ENCODE measurements around the gene GCK. TPM values are rescaled to one million over a fixed set of nuclear protein-coding genes. Genes with fewer than 3 reads are reported as not detected.

Gene GCK
- total and polyA plus RNA-seq, 2 experiments from 2014 or later: 1.7 to 2.5 TPM

DNA sequence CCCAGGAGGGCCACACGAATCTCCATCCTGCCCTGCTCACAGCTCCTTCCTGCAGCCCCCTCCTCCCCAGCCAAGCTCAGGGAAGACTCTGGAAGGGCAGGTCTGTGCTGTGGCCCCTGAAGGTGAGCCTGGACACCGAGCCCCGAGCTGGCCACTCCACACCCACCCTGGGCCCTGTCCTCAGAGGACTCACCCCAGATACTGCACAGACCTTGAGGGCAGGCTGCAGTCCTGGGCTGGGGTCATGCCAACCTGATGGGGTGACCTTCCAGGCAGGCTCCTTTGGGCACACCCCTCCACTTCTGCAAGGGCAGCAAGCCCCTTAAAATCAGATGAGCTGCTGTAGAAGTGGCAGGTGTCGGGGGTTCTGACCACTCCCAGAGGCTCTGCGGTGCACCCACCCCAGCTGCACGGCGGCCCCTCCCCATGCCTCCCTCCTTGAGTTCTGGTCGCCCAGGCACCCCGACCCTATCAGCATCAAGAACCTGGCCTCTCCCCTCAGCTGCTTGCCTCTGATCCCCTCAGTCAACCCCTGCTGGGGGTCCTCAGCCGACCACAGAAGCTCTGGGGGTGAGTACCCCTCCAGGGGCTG lies 35.8 kb upstream of the GCK start:
- H3K27me3 ChIP-seq: no peaks in the 10 kb centered on the region
- H3K4me3 ChIP-seq: no peak overlapping the region
- no peaks in the 10 kb centered on the region for H4K20me1 ChIP-seq (ENCODE audit: insufficient read depth, poor library complexity, severe bottlenecking)
- H3K4me2 ChIP-seq: no peak overlapping the region
- H3K9me3 ChIP-seq (ENCODE audit: low read depth): no peaks in the 10 kb centered on the region
- H3K27ac ChIP-seq: no peak overlapping the region
- H3K9me2 ChIP-seq (replicated peaks; ENCODE audit: insufficient read depth): no peaks in the 10 kb centered on the region
- WGBS (ENCODE audit: low lambda C conversion rate, missing lambda C conversion rate): 78% methylated on average over 8 of the region's 10 CpGs
- TF ChIP-seq CTCF (IDR thresholded peaks at IDR 0.05; ENCODE audit: poor library complexity) (no peak), EZH2phosphoT487 (IDR thresholded peaks at IDR 0.05; ENCODE audit: low read depth, severe bottlenecking, unreplicated experiment) (no peak), EZH2 (IDR thresholded peaks at IDR 0.05; ENCODE audit: borderline replicate concordance) (no peak)
- H3K79me2 ChIP-seq: no peaks in the 10 kb centered on the region
- no peaks in the 10 kb centered on the region for H3K4me1 ChIP-seq (ENCODE audit: insufficient read depth)
- no peak for DNase-seq (ENCODE audit: low spot score)
- no peak overlapping the region for H2AFZ ChIP-seq
- no peaks in the 10 kb centered on the region for H3K36me3 ChIP-seq (replicated peaks; ENCODE audit: insufficient read depth, low read depth)

- WGBS (ENCODE audit: low lambda C conversion rate, missing lambda C conversion rate): 74% methylated on average over 18 of the region's 18 CpGs
- H3K27me3 ChIP-seq: no peaks in the 10 kb centered on the region
- TF ChIP-seq CTCF (IDR thresholded peaks at IDR 0.05; ENCODE audit: poor library complexity) (no peak), EZH2 (IDR thresholded peaks at IDR 0.05; ENCODE audit: borderline replicate concordance) (no peak), EZH2phosphoT487 (IDR thresholded peaks at IDR 0.05; ENCODE audit: low read depth, severe bottlenecking, unreplicated experiment) (no peak)
Observed at GRCh38 chr7:44224080-44224973, 35.1 kb upstream of the GCK start.

DNA sequence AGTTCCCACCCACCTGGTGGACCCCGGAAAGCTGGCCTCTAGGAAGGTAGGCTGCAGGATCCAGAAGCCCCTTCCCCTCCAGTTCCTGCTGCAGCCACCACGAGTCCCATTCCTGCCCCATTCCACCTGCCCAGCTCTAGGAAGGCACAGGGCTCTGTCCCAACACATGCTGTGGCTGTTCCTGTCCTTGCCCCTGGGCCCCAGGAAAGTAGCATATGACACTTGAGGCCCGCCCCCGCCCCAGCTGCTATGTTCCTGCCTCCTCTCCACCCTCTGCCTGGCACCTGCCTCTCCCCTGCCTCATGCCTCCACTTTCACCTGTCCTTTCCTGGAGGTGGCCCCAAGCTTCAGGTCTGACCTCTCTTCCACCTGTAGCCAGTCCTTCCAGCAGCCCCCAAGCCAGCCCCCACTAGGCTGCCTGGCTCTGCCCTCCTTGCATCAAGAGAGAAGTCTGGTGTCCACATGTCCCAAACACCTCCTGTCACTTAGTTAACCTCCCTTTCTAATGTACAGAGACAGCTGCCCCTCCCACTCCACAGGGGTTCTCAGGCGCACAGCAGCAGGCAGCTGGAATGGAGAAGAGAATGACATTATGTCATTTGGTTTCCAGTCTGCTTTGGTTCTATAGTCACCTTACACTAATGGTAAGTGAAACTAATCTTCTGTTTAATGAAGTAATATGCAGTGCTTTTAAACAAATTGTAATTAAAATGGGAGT lies 34.3 kb upstream of the GCK start:
- Histone ChIP-seq H3K79me2 (no peaks in the 10 kb centered on the region), H4K20me1 (ENCODE audit: insufficient read depth, poor library complexity, severe bottlenecking) (no peaks in the 10 kb centered on the region), H3K4me3 (no peak overlapping the region), H3K4me1 (ENCODE audit: insufficient read depth) (no peaks in the 10 kb centered on the region), H3K9me2 (replicated peaks; ENCODE audit: insufficient read depth) (no peaks in the 10 kb centered on the region), H3K27me3 (no peaks in the 10 kb centered on the region), H3K36me3 (replicated peaks; ENCODE audit: insufficient read depth, low read depth) (no peaks in the 10 kb centered on the region), H3K4me2 (no peak overlapping the region), H3K27ac (no peak overlapping the region), H2AFZ (no peak overlapping the region), H3K9me3 (ENCODE audit: low read depth) (no peaks in the 10 kb centered on the region)
- WGBS (ENCODE audit: low lambda C conversion rate, missing lambda C conversion rate): 42% methylated on average over 3 of the region's 5 CpGs
- TF ChIP-seq CTCF (IDR thresholded peaks at IDR 0.05; ENCODE audit: poor library complexity) (no peak), EZH2 (IDR thresholded peaks at IDR 0.05; ENCODE audit: borderline replicate concordance) (no peak), EZH2phosphoT487 (IDR thresholded peaks at IDR 0.05; ENCODE audit: low read depth, severe bottlenecking, unreplicated experiment) (no peak)
- no peak for DNase-seq (ENCODE audit: low spot score)

More at GRCh38 chr7:44224080-44224973, 35.1 kb upstream of the GCK start:
- Histone ChIP-seq H3K4me1 (ENCODE audit: insufficient read depth) (no peaks in the 10 kb centered on the region), H3K4me3 (no peak overlapping the region), H3K27ac (no peak overlapping the region), H2AFZ (no peak overlapping the region), H3K9me2 (replicated peaks; ENCODE audit: insufficient read depth) (no peaks in the 10 kb centered on the region), H3K79me2 (no peaks in the 10 kb centered on the region), H3K4me2 (no peak overlapping the region), H4K20me1 (ENCODE audit: insufficient read depth, poor library complexity, severe bottlenecking) (no peaks in the 10 kb centered on the region), H3K9me3 (ENCODE audit: low read depth) (no peaks in the 10 kb centered on the region), H3K36me3 (replicated peaks; ENCODE audit: insufficient read depth, low read depth) (no peaks in the 10 kb centered on the region)
- no peak for DNase-seq (ENCODE audit: low spot score)
